ENCODE measurements around the gene MAP7.
A peak's percentile ranks its signal among the peaks of the same experiment; 100 is the strongest.

Gene MAP7

GRCh38 chr6:136564180-136564579 lies 14.0 kb upstream of the MAP7 start:
- DNase-seq (ENCODE audit: low read depth in 2 of 3, low spot score in 2 of 3) = no peak

GRCh38 chr6:136563386-136564152 lies 13.3 kb upstream of the MAP7 start:
- no peak for DNase-seq (ENCODE audit: low read depth in 2 of 3, low spot score in 2 of 3)

- DNase-seq (ENCODE audit: low read depth in 2 of 3, low spot score in 2 of 3) = no peak
Measured at GRCh38 chr6:136562211-136562610, 12.0 kb upstream of the MAP7 start.

- no peak for DNase-seq (ENCODE audit: low read depth in 2 of 3, low spot score in 2 of 3)
Measured at GRCh38 chr6:136553166-136553787, 3.1 kb upstream of the MAP7 start.

GRCh38 chr6:136552054-136552453 lies 1.8 kb upstream of the MAP7 start:
- DNase-seq (ENCODE audit: low read depth in 2 of 3, low spot score in 2 of 3) = no peak

- DNase-seq (ENCODE audit: low read depth in 2 of 3, low spot score in 2 of 3) = no peak
Measured at GRCh38 chr6:136551103-136551502, 881 bp upstream of the MAP7 start.

- no peak for DNase-seq (ENCODE audit: low read depth in 2 of 3, low spot score in 2 of 3)
Measured at GRCh38 chr6:136550045-136550329, 235 bp downstream of the MAP7 start.

GRCh38 chr6:136549300-136550044 lies 750 bp downstream of the MAP7 start:
- DNase-seq (ENCODE audit: low read depth in 2 of 3, low spot score in 2 of 3) = peak in 1 of 3 experiments; percentile 1

- no peak for DNase-seq (ENCODE audit: low read depth in 2 of 3, low spot score in 2 of 3)
Measured at GRCh38 chr6:136548582-136549299, 1.5 kb downstream of the MAP7 start.

GRCh38 chr6:136547871-136548270 lies 2.4 kb downstream of the MAP7 start:
- no peak for DNase-seq (ENCODE audit: low read depth in 2 of 3, low spot score in 2 of 3)

GRCh38 chr6:136547336-136547735 lies 2.9 kb downstream of the MAP7 start:
- DNase-seq (ENCODE audit: low read depth in 2 of 3, low spot score in 2 of 3) = no peak

- DNase-seq (ENCODE audit: low read depth in 2 of 3, low spot score in 2 of 3) = no peak
Measured at GRCh38 chr6:136546331-136546730, 3.9 kb downstream of the MAP7 start.

- DNase-seq (ENCODE audit: low read depth in 2 of 3, low spot score in 2 of 3) = no peak
Measured at GRCh38 chr6:136544326-136544725, 5.9 kb downstream of the MAP7 start.

- DNase-seq (ENCODE audit: low read depth in 2 of 3, low spot score in 2 of 3) = no peak
Measured at GRCh38 chr6:136541395-136541794, 8.8 kb downstream of the MAP7 start.

- DNase-seq (ENCODE audit: low read depth in 2 of 3, low spot score in 2 of 3) = no peak
Measured at GRCh38 chr6:136539967-136540652, 10.1 kb downstream of the MAP7 start.

GRCh38 chr6:136538836-136539235 lies 11.4 kb downstream of the MAP7 start:
- DNase-seq (ENCODE audit: low read depth in 2 of 3, low spot score in 2 of 3) = no peak

GRCh38 chr6:136535880-136536650 lies 14.2 kb downstream of the MAP7 start:
- DNase-seq (ENCODE audit: low read depth in 2 of 3, low spot score in 2 of 3) = no peak

GRCh38 chr6:136535017-136535765 lies 15.0 kb downstream of the MAP7 start:
- DNase-seq (ENCODE audit: low read depth in 2 of 3, low spot score in 2 of 3) = no peak

- DNase-seq (ENCODE audit: low read depth in 2 of 3, low spot score in 2 of 3) = no peak
Measured at GRCh38 chr6:136534268-136534667, 16.0 kb downstream of the MAP7 start.

- DNase-seq (ENCODE audit: low read depth in 2 of 3, low spot score in 2 of 3) = no peak
Measured at GRCh38 chr6:136533487-136533886, 16.7 kb downstream of the MAP7 start.

All from activated CD8-positive, alpha-beta memory T cell treated with anti-CD3 and anti-CD28 coated beads for 48 hours (primary cell).